GM21447 (cell line): Measurements from ENCODE around the gene MSH3.
"Not testable (repeated sequence)": the region's sequence is repeated elsewhere in the genome, so short reads cannot be mapped to it uniquely, and the experiment has no call there.

Experiments
- ATAC-seq: cut with Tn5 transposase; IDR thresholded peaks from one replicate; pipeline ENCODE4 v1.9.1; 2021; ENCODE audit not compliant: unreplicated experiment

MSH3 gene

DNA sequence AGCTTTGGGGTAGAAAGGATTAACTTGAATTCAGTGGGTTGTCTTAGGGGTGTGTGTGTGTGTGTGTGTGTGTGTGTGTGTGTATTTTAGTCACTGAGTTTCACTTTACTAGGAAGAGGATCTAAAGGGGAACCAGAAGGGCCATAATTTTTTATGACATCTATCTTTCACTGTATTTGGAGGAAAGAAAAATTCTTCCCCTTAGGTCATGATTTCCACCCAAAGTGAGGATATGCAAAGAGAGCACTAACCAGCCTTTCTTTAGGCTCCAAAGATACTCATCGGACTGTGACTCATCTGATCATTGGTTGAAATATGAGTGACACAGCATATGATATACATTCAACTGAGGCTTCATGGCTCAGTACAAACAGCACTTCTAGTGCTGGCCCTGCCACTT lies 230.5 kb downstream of the MSH3 start:
- no peak for ATAC-seq

DNA sequence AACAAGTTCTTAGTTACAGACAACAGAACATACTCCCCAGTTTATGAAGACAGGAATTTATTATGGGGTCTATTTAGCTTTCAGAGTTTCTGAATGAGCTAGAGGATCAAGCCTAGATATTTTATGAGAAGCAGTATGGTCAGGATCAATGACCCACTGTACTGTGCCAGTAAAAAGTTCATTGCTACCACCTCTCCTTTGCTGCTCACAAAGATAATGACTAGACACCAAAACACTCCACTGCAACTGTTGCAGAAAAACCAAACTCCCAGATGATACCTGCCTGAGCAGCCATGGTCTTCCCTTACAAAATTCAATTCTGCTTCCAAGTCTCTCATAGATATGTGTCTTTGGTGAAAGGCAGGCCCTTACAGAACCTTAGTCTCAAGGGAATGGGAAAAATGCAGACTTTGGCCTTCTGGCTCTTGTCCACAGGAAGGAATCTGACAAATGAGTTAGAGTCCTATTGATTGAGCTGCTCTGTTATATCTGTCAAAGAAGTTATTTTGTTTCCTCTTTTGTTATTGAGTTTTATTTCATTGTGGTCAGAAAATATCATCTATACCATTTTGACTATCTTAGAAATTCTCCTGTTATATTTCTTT lies 231.0 kb downstream of the MSH3 start:
- no peak for ATAC-seq

DNA sequence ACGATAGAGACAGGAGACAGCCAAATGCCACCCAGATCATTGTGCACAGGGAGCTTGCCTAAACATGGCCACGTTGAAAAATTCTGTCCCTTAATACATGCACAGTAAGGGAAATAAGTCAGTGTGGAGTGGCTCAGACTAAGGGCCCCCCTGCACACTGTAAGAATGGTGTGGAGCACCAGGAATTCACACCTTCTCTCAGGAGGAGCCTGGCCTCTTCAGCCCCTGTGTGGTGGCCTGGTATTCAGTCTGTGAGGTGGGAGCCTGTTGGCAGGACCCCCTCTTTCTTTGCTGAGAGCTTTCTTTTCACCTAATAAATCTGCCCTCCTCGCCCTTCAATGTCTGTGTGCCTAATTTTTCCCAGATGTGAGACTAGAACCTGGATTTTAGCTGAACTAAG lies 239.6 kb downstream of the MSH3 start:
- ATAC-seq: no peak

DNA sequence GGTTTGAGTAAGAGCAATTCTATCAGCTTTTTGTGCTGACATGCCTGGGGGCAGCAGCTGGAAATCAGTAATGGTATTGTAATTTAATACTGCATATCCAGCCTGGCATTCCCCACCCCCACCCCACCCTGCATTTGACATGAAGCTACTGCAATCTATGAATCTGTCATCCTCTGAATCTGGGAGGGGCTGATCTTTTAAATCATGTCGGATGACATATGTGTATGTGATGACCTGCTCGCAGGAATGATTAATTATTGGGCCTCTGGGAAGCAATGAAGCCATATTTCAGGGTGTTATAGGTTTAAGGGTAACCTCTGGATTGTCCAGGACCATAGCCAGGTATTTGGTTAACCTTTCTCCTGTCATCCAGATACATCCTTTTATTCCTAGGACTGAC lies 241.1 kb downstream of the MSH3 start:
- ATAC-seq: no peak

DNA sequence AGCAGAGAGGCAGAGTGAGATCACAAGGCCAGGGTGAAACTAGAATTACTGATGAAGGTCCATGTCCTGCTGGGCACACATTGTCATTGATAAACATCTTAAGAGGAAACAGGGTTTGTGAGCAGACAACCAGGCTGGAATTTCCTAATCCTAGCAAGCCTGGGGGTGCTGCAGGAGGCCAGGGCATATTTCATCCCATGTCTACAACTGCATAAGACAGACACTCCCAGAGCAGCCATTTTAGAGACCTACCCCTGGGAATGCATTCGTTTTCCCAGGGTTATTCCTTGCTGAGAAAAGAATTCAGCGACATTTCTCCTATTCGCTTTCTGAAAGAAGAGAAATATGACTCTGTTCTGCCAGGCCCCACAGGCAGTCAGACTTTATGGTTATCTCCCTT lies 248.2 kb downstream of the MSH3 start:
- not testable (repeated sequence) for ATAC-seq

DNA sequence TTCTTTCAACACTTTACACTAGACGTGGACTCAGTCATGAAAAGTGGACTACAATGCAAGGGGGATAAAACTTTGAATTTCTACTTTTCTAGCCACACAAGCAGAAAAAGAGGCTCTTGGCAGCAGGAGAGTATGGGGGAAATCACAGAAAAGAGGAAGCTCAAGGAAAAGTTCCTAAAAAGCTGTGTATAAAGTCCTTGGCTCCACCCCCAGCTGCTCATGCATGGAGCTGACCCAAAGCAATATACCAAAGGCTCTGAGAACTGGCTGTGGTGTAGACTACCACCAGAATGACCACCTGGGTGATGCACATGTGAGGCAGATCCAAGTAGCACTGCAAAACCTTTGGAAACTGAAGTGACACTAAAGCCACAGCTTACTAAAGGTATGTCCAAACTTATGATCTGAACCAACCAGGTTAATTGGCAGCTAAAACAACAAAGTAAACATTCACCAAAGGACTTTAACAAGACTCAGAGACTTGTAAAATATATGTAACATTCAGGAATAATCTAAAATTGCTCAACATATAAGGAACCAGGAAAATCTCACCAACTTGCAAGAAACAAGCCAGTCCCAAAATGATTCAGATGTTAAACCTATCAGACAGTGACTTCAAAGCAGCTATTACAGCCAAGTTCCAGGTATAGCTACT lies 250.2 kb downstream of the MSH3 start:
- ATAC-seq: no peak

DNA sequence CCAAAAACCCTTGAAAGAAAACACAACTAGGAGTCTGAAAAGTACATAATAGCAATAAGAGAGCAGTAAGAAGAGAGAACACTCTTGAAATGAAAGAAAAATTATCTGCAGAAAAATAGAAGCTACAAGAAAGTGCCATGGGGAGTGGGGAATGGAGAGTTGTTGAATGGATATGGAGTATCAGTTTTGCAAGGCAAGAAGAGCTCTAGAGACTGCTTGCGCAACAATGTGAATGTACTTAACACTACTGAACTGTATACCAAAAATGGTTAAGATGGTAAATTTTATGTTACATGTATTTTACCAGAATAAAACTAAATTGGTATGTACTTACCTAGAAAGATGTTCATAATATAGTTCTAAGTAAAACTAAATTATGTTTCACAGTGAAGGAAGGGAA lies 251.0 kb downstream of the MSH3 start:
- no peak for ATAC-seq

DNA sequence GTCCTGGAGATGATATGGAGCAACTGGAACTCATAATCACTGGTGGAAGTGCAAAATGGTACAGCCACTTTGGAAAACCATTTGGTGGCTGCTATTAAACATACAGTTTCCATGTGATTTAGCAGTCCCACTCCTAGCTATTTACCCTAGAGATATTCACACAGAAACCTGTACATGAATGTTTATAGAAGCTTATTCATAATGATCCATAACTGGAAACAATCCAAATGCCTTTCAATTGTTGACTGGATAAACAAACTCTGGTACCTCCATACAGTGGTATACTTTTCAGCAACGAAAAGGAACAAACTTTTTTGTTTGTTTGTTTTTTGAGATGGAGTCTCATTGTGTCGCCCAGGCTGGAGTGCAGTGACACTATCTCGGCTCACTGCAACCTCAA lies 258.0 kb downstream of the MSH3 start:
- no peak for ATAC-seq

DNA sequence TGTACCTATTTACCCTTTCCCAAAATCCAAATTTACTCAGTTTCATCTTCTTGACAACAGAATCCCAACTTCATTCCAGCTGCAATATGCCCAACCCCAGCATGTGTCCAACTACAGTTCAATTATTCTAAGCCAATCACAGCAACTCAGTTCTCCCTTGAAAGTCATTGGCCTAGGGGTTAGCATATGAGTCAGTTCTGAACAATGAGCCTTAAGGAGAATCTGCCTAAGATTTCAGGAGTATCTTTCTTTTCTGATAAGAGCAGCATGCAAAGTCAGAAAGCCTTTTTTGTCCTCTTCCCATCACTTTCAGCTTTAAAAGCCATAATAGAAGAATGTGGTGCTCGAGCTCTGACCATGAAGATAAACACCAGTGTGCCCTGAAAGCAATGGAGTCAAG lies 261.3 kb downstream of the MSH3 start:
- ATAC-seq: no peak

DNA sequence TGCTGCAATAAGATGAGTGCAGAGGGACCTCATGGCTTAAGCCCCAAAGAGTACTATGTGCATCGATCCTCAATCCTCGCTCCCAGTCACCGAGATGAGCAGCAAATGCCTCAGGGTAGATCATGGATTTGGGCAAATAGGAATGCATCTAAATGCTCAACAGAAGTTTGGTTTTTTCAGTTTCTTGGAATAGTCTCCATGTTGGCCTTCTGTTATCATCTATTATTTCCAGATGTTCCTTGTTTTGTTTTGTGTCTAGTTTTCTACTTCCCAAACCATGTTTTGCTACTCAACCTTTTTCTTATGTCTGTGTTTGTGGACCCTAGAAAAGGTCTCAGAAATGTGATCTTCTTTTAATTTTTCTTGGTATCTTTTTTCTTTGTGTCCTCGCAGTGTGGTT lies 262.2 kb downstream of the MSH3 start:
- no peak for ATAC-seq

DNA sequence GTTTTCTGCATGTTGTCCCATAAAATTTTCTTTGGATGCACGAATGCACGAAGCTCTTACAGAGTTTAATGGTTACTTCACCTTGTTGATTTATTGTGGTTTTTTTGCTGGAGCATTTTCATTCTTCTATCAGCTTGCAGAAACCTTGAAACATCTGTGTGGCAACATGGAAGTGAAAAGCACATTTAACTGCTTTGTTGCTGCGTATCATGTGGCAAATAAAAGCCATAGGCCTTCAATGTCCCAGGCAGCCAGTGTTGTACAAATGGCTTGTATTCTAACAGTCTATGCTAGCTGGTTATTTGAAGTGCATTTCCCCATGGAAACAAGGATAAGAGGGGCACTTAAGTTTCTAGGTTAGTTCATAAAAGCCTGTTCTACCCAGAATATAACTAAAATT lies 263.2 kb downstream of the MSH3 start:
- no peak for ATAC-seq

DNA sequence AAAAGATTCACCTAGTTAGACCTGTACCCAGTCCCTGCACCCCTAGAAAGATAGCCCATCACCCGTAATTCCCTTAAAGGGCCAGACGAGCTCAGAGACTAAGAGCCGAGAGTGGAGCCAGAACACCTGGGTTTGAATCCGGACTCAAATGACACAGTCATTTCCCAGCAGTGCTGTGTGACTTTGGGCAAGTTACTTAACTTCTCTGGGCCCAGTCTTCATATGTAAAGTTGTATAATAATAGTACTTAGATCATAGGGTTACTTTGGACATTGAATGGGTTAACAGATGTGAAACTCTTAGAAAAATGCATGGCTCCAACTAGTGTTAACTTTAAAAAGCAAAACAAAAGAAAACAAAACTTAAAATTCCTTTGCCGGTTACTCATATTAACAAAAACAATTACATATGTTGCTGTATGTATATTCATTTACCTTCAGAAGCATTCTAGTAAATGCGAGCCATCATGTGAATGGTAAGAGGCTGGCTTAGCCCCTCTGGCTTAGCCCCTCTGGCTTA lies 265.3 kb downstream of the MSH3 start:
- ATAC-seq: no peak

DNA sequence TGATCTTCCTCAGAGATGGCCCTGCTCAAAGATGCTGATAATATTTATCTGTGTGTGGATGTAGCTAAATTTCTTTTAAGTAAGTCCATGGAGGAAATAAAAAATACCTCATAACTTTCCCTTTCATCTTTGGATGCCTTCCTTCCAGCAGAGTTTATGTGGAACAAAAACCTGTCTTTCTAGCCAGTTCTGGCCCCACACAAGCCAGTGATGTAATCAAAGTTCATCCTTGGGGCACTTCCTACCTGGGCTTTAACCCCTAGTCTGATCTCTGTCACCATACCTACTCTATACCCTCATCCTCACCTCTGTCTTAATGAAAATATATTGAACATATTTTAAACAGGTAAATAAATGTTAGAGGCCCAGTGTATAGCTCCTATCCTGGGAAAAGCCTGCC lies 265.9 kb downstream of the MSH3 start:
- ATAC-seq: no peak

DNA sequence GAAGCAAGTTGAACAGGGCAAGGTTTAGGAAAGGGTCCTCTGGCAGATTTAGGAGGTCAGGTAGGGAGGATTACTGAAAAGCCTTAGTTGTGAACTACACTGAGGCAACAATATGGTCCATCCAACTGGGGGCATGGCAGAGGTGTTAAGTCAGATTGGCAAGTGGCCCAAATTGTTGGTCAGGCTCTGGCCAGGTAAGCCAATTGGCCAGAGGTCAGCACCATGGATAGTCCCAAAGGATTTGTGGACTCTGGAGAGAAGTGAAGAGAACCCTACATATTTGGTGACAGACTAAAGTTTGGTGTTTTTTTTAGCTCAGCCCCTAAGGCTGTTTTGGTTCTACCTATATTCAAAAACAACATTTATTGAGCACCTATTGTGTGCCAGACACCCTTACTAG lies 266.6 kb downstream of the MSH3 start:
- ATAC-seq: no peak

DNA sequence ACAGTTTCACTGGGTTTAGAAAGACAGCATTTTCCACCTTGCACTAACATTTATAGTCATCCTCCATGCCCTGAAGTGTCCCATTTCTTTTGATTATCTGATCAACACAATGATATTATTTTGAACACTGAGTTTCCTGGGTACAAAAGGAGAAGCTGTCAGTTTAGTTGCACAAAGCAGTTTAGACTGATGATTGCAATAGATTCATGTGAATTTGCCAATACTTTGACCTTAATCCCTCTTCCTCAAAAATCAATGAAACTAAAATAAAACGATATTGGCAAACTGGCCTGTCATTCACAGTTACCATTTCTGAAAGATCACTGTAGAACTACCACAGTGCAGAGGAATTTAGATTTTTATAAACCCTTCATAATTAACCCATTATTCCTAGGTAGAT lies 271.5 kb downstream of the MSH3 start:
- ATAC-seq: no peak
